Measurements from ENCODE around the gene WDR81. TPM values are rescaled to one million over a fixed set of nuclear protein-coding genes. Genes with fewer than 3 reads are reported as not detected.

WDR81 gene
- total and polyA plus RNA-seq, 8 donors: 9.3 to 56.5 (median 13.6) TPM

DNA sequence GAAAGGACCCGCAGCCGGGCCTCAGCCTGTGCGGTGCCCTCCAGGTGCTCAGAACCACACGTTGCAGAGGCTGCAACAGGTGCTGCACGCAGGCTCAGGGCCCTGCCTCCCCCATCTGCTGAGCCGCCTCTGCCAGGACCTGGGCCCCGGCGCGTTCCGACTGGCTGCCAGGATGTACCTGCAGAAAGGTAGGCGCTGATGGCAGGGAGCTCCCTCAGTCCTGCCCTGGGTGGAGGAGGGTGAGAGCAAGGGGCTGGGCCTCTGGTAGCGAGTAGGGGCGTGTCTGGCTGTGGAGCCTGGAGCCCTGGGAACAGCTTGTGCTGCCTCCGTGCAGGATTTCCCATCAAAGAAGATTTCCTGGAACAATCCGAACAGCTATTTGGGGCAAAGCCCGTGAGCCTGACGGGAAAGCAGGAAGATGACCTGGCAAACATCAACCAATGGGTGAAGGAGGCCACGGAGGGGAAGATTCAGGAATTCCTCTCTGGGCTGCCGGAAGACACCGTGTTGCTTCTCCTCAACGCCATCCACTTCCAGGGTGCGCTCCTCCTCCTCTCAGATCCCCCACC lies 22.6 kb downstream of the WDR81 start:
- peak overlapping the region in 4 of 5 donors; percentile 53 to 64 (median 57) for H3K27ac ChIP-seq
- intact Hi-C loops (cut with DNase I; ENCODE audit: low total_unique reads): no loop called here
- no peaks in the 10 kb centered on the region for H3K9me3 ChIP-seq
- no peaks in the 10 kb centered on the region for H3K36me3 ChIP-seq
- peak; percentile 51 to 75 (median 60) for TF ChIP-seq POLR2AphosphoS5 (IDR thresholded peaks at IDR 0.05)
- TF ChIP-seq, protein P1, sequence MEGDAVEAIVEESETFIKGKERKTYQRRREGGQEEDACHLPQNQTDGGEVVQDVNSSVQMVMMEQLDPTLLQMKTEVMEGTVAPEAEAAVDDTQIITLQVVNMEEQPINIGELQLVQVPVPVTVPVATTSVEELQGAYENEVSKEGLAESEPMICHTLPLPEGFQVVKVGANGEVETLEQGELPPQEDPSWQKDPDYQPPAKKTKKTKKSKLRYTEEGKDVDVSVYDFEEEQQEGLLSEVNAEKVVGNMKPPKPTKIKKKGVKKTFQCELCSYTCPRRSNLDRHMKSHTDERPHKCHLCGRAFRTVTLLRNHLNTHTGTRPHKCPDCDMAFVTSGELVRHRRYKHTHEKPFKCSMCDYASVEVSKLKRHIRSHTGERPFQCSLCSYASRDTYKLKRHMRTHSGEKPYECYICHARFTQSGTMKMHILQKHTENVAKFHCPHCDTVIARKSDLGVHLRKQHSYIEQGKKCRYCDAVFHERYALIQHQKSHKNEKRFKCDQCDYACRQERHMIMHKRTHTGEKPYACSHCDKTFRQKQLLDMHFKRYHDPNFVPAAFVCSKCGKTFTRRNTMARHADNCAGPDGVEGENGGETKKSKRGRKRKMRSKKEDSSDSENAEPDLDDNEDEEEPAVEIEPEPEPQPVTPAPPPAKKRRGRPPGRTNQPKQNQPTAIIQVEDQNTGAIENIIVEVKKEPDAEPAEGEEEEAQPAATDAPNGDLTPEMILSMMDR (IDR thresholded peaks at IDR 0.05): no peak
- TF ChIP-seq EP300 (IDR thresholded peaks at IDR 0.05): peak; percentile 88
- peak; percentile 63 to 76 for DNase-seq
- no peak overlapping the region for H3K4me3 ChIP-seq
- WGBS, 5 donors: 36 to 74% (median 56%) methylated on average over 18 to 22 of the region's 22 CpGs
- H3K27me3 ChIP-seq: no peaks in the 10 kb centered on the region
- peaks cover 0 to 25% (median 11%) of the 10 kb centered on the region in 4 donors for H3K4me1 ChIP-seq

DNA sequence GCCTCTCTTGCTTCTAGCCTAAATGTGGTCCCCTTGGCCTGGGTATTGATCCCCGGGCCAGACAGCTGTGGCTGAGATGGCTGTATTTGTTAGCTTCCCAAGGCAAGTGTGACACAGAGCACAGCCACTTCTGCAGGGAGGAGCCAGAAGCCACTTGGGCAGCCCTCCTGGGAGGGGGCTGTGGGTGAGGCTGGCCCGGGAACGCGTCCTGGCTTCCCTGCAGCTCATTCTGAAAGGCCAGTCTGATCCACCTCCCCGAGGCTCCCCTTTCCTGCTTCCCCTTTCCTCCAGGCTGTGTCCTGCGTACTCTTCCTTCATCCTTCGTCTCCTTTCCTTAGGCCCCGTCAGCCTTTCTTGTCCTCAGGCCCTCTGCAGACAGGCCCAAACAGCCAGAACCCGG lies 26.1 kb downstream of the WDR81 start:
- intact Hi-C loops (cut with DNase I; ENCODE audit: low total_unique reads): no loop called here
- H3K9me3 ChIP-seq: no peaks in the 10 kb centered on the region
- no peak for TF ChIP-seq POLR2A (IDR thresholded peaks at IDR 0.05)
- TF ChIP-seq, protein P1 (IDR thresholded peaks at IDR 0.05): no peak
- TF ChIP-seq EP300 (IDR thresholded peaks at IDR 0.05): no peak
- TF ChIP-seq POLR2AphosphoS5 (IDR thresholded peaks at IDR 0.05): no peak

DNA sequence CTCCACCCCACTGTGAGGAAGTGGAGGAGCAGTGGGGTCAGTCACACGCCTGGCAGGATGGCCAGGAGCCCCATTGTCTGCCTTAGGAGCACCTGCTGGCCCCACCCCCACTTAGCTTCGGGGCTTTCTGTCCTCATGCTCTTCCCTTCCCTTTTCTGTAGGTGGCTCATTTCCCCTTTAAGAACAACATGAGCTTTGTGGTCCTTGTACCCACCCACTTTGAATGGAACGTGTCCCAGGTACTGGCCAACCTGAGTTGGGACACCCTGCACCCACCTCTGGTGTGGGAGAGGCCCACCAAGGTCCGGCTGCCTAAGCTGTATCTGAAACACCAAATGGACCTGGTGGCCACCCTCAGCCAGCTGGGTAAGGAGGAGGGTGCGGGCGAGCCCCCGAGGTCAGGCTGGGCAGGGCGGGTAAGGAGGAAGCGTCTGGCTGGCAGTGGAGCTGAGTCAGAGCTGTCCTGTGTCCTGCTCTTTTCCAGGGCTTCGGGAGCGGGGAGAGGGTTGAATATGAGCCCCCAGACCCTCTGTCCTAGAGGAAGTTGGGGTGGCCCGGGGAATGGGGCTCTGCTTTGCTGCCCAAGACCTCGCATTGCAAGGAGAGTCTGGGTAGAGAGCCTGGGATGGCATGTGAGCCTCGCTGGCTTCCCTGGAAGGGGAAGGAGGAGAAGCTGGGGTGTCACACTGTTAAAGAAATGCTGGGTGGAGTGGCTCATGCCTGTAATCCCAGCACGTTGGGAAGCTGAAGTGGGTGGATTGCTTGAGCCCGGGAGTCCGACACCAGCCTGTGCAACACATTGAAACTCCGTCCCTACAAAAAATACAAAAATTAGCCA lies 28.1 kb downstream of the WDR81 start:
- whole genome bisulfite sequencing, 5 donors: 39 to 55% (median 44%) methylated on average over 18 of the region's 18 CpGs
- H3K4me3 ChIP-seq: peak overlapping the region in 2 of 4 donors; percentile 2 to 4

More for the DNA sequence above, 26.1 kb downstream of the WDR81 start:
- Histone ChIP-seq H3K27ac (no peak overlapping the region), H3K36me3 (no peaks in the 10 kb centered on the region), H3K4me3 (no peak overlapping the region), H3K27me3 (no peaks in the 10 kb centered on the region), H3K4me1 (peaks cover 0 to 32% (median 17%) of the 10 kb centered on the region in 4 donors)
- WGBS, 5 donors: 79 to 87% (median 84%) methylated on average over 8 to 9 of the region's 9 CpGs
- no peak for DNase-seq

DNA sequence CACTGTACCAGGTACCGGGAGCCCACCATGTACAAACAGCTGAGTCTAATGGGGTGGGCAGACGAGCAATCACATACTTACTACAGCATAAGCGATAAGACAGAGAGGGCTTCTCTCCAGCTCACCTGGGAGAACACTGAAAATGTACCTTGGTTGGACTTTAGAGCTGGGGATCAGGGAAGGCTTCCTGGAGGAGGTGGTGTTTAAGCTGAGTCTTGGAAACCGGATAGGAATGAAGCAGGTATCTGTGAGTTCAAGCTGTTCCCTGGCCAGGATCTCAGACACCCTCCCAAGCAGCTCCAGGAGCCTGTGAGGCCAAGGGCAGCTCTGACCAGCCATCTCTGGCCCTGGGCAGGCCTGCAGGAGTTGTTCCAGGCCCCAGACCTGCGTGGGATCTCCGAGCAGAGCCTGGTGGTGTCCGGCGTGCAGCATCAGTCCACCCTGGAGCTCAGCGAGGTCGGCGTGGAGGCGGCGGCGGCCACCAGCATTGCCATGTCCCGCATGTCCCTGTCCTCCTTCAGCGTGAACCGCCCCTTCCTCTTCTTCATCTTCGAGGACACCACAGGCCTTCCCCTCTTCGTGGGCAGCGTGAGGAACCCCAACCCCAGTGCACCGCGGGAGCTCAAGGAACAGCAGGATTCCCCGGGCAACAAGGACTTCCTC lies 29.4 kb downstream of the WDR81 start:
- no peak overlapping the region for H3K4me3 ChIP-seq

More for the DNA sequence above, 28.1 kb downstream of the WDR81 start:
- peak in 1 of 2 donors; percentile 54 for DNase-seq
- TF ChIP-seq, protein P1 (IDR thresholded peaks at IDR 0.05): no peak
- TF ChIP-seq POLR2AphosphoS5 (IDR thresholded peaks at IDR 0.05) (no peak), EP300 (IDR thresholded peaks at IDR 0.05) (no peak), POLR2A (IDR thresholded peaks at IDR 0.05) (no peak)
- Histone ChIP-seq H3K9me3 (no peaks in the 10 kb centered on the region), H3K4me1 (peaks cover 0 to 20% (median 9%) of the 10 kb centered on the region in 4 donors), H3K27me3 (no peaks in the 10 kb centered on the region), H3K27ac (peak overlapping the region in 4 of 5 donors; percentile 18 to 58 (median 42)), H3K36me3 (no peaks in the 10 kb centered on the region)
- intact Hi-C loops (cut with DNase I; ENCODE audit: low total_unique reads): no loop called here

More for the DNA sequence above, 29.4 kb downstream of the WDR81 start:
- Histone ChIP-seq H3K36me3 (no peaks in the 10 kb centered on the region), H3K4me1 (peaks cover 0 to 20% (median 9%) of the 10 kb centered on the region in 4 donors), H3K9me3 (no peaks in the 10 kb centered on the region), H3K27me3 (no peaks in the 10 kb centered on the region), H3K27ac (no peak overlapping the region)
- intact Hi-C loops (cut with DNase I; ENCODE audit: low total_unique reads): no loop called here
- no peak for DNase-seq
- 83 to 87% (median 86%) methylated on average over 21 to 23 of the region's 23 CpGs for WGBS, 5 donors
- TF ChIP-seq POLR2AphosphoS5 (IDR thresholded peaks at IDR 0.05) (no peak), POLR2A (IDR thresholded peaks at IDR 0.05) (no peak), EP300 (IDR thresholded peaks at IDR 0.05) (no peak)
- TF ChIP-seq, protein P1 (IDR thresholded peaks at IDR 0.05): no peak

Measured in stomach (tissue), 9 donors.